Globus pallidus (tissue), 1 donor: Measurements from ENCODE around the gene LSG1.

ENCODE experiments used
- DNase-seq: peaks from one replicate; pipeline ENCODE4 v3.0.0-alpha.2; 2015; ENCODE audit warnings: low spot score

Gene LSG1

DNA sequence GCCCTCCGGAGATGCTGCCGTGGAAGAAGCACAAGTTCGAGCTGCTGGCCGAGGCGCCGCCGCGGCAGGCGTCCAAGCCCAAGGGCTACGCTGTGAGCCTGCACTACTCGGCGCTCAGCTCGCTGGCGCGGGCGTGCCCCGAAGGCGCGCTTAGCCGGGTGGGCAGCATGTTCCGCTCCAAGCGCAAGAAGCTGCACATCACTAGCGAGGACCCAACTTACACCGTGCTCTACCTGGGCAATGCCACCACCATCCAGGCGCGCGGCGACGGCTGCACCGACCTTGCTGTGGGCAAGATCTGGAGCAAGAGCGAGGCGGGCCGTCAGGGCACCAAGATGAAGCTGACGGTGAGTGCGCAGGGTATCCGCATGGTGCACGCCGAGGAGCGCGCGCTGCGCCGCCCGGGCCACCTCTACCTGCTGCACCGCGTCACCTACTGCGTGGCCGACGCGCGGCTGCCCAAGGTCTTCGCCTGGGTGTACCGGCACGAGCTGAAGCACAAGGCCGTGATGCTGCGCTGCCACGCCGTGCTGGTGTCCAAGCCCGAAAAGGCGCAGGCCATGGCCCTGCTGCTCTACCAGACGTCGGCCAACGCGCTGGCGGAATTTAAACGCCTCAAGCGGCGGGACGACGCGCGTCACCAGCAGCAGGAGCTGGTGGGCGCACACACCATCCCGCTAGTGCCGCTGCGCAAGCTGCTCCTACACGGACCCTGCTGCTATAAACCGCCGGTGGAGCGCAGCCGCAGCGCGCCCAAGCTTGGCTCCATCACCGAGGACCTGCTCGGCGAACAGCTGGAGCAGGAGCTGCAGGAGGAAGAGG is 15.0 kb upstream of the LSG1 start:
- DNase-seq, result peak; percentile 33

DNA sequence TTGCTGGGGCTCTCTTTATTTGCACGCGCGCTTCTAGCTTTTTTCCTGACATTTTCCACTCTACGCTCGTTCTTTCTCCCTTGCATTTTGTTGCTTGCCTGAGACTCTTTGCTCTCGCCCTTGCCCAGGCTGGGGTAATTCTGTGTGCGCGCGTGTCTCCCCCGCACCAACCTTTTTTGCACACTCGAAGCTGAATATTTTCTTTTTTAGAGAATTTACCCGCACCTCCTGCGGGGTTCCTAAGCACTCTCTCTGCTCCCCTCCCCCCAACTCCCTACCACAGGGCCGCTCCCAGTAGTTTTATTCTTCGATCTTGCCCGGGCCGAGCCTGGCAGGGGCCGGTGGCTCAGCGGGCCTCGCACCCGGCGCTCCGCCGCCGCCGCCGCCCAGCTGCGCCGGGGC is 14.4 kb upstream of the LSG1 start:
- no peak for DNase-seq

DNA sequence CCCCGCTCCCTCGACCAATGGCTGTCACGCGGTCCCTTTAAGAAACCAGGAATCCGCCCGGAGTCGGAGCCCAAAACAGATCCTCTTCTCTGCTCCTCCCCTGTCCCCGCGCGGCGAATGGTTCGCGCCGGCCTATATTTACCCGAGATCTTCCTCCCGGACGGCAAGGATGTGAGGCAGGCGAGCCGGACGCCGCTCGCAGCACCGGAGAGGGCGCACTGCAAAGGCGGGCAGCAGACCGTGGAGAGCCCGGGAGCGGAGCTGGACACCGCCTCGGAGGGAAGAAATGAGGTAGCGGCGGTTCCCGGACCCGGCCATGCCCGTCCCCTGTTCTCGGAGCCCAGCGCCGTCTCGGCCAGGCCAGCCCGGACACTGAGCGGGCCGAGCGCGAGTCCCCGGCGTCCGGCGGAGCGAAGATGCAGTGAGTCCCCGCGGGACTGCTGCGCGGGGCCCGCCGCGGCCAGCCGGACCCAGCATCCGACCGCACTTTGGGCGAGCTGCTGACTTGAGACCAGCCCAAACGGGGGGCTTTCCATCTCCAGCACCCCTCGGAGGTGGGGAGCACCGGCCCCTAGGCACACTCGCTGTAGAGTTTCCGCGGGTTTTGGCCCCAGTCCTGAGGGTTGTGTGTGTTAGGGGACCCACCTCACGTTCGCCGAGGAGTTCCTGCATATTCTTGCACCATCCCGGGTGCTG is 13.9 kb upstream of the LSG1 start, which contains the start of gene FAM43A:
FAM43A (plus strand) TSS at position 166 of the 696 bp plus-strand sequence. CDS start 944 bp downstream, outside the sequence.
- DNase-seq, result peak; percentile 77

DNA sequence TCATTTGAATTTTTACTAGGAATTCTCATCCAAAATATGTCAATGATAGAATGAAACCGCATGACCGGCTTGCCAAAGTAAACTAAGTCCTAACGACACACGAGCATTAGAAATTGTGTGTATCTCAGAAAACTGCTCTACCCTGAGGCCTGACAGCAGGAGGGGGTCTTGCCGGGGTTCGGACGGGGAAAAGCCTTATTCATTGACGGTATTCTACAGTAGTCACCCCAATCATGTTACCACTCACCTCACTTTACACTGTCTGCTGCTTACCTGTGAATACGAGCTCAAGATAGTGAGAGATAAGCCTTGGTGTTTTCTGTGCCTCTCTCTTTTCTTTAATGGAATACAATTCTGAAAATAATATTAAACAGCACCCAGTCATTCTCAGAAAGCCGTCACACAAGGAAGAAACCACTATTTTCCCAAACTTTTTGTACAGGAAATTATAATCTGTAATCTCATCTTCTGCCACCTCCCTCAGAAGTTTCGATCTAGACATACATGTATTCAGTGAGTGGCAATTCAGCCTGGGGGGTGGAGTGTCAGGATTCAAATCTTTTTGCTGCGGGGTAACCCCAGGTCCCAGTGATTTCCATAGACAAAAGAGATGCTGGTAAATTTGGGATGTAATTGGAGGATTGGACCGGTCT is 13.2 kb upstream of the LSG1 start:
- DNase-seq, result no peak

DNA sequence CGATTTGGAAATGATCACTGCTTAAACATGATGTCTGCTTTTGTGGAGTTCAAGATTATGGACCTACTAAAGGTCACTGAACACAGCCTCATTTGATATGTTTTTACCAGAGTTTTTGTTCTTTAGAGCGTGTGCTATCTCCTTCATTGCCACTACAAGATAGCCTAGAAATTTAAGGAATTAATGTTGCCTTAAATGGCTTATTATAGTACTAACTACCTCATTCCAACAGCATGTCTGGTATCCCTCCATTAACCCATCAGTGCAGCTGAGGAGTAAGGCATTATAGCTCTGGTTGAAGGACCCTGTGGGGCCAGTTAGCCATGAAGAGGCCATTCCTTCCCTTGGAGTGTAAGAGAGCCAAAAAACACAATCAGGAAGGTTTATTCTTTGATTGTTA is 11.4 kb upstream of the LSG1 start:
- DNase-seq, result no peak

DNA sequence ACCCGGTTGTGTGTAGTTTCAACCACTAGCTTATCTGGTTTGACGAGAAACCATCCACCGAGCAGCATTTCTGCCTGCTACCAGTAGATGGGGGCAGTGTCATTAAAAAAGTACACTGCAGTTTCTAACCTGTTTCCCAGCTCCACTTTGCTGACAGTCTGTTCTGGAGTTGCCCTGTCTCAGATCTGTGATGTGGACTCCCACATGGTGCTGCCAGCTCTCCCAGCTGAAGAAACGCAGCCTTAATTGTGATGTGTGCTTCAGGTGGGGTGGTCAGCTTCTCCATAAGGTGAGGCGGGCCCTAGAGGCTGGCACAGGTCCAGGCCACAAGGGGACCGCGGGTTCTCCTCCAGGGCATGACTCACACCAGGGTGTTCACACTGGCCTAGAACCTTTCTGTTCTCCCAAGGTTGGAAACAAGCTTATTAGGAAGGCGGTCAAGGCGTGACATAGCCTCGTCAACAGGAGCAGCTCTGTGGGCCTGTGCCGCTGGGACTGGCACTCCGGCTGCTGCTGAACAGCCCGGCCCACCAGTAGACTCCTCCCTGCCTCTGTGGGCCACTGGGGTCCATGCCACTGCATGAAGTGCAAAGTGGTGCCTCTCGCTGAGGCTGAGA is 10.8 kb upstream of the LSG1 start:
- peak; percentile 81 for DNase-seq

DNA sequence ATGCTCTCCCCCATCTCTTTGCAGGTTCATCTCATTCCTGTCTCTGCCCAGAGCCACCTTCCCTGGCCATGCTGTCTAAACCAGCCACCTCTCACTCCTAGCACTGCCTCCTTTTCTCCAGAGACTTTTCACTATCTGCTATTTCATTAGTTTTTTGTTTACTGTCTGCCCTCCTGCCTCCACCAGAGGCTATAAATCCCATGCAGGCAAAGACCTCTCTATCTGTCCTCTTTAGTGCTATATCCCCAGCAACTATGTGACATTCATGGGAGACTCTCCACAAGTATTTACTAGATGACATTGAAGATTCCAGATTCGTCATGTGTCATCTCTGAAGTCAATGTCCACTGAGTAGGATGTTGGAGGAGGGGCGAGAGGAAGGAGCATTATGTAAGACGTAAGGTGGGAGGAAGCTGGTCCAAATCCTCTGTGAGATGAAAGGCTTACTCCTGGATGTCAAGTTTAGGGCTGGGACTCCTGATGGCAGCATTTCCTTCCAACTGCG is 10.2 kb upstream of the LSG1 start:
- no peak for DNase-seq

DNA sequence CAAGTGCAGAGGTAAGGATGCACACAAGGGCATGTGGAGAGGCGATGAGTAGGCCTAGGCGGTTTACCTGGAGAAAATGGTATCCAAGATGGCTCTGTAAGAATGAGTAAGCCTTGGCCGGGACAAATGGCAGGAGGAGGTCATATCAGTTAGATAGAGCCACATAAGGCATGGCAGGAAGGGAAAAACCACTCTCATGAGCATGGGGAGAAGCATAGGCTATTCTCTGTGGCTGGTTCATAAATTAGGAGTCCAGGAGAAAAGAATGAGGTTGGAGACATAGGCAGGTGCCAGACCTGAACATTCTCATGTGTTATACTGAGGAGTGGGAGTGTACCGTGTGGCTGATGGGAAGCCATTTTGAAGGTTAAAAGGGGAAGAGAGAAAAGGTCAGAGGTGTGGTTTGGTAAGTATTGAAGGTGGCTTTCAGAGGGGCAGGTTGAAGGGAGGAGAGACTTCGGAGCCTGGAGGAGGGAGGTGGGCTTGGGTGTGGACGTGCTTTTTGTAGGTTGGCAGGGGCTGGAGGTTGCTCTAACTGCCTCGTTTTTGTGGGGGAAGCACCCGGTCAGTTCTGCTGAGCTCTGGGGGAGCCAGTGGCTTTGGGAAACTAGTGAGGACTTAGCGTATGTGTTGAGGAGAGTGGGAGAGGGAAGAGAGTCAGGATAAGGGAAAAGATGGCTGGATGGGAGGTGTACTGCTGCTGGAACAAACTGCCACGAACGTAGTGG is 9.1 kb upstream of the LSG1 start:
- DNase-seq, result no peak

DNA sequence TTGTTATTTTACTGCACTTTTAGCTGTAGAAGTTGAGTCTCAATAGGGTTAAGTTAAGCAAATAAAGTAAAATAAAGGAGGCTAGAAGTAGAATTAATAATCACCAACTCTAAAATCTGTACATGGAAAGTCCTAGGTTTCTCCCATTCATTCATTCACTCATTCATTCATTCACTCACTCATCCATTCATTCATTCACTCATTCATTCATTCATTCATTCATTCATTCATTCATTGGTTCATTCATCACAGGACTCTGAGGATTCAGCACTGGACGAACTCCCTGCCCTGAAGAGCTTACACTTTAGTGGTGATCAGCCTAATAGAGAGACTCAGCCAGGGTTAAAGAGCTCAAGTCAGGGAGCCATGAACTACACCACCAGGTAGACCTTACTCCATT is 4.5 kb upstream of the LSG1 start:
- no peak for DNase-seq

DNA sequence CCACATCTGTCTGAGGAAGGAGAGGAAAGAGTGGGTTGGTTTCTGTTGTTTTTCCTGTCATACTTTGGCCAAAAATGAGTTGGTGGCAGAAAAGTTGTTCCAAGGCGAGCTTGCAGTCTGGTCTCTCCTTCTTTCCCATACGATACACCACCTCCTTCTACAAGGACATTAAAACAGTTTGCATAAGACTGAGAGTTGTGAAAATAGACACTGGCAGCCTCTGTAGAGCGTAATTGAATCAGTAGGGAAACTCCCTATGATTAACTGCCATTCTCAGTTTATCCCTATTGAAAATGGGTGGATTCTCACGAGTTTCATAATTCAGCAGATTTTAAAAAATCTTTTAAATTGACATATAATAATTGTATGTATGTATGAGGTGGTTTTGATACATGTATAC is 3.7 kb upstream of the LSG1 start:
- no peak for DNase-seq

DNA sequence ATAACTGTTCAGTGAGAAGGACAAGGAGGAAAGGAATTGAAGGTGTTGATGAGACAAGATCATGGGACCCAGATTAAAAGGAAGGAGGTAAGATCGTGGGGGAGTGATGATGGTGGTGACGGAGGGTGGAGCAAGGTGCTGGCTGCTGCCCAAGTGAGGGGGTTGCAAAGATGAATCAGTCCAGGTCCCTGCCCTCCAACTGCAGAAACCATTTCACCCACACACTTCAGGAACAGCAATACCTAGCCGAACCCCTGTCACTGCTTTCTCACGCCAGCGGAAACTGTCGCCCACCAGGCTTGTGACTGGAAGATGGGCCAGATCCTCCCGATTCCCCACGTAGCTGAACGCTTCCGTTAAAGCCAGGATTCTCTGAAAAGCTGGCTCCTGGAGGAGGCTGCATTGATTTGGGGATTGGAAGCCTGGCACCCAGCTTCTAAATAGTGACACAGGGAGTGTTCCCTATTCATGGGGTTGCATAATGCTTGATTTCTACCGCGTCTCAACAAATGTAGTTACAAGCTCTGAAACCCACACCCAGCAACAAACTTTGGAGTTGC is 3.2 kb upstream of the LSG1 start:
- DNase-seq, result no peak

DNA sequence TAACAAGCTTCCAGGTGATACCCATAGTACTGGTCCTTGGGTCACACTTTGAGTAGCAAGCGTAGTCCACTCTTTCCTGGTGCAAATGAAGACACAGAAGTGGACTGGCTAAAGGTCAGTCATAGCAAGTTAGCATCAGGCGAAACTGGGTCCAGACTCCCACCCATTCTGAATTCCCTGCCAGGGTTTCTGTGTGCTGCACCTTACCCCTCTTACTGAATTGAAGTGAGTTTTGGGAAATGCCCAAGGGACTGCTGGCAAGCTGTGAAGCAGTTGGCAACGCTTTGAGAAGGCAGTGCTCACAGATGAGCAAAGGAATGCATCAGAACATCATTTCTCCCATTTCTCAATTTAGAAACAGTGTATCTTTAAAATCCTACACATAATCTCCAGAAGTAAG is 1.8 kb upstream of the LSG1 start:
- DNase-seq, result no peak

DNA sequence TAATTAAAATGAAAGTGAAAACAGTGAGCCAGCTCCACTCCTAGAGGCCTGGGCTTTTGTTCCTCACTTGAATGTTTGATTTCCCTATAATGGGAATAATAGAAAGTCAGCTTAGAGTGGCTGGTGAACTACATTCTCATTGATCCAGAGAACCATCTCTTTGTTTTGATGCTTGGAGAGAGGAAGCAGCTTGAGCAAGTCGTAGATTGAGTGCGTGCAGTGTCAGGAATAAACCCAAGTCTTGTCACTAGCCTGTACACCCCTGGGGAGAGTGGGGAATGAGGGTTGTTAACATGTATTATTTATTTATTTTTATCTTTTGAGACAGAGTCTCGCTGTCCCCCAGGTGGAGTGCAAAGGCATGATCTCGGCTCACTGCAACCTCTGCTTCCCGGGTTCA is 885 bp upstream of the LSG1 start:
- DNase-seq, result peak; percentile 16

DNA sequence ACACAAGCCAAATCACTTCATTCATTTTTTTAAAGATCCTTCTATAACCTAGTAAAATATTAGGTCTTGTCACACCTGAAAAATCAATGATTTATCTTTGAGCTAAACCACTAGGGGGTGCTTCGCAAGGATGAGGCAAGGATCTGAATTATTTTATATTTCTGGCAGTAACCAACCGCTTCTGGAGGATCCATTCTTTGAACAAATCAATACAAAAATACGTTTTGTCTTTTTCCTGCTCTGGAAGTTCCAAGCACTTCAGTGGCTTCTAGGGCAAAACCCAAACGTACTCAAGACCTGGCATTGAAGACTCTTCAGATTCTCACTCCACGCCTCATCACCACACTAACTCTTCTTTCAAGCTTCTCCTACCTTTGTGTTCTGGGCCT is 486 bp downstream of the LSG1 start:
- DNase-seq, result peak; percentile 29

DNA sequence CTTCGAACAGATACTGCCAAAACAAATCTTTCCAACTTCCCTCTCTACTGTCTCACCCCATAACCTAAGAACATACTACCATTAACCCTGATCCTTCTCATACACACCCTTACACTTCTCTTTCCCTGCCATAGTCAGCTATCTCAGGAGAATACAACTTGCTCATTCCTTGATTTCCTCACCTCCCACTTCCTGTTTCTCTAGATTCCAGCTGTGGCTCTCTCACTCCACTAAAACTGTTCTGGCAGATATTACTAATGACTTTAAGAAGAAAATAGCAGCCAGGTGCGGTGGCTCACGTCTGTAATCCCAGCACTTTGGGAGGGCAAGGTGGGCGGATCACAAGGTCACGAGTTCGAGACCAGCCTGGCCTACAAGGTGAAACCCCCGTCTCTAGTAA is 4.6 kb downstream of the LSG1 start:
- DNase-seq, result no peak

DNA sequence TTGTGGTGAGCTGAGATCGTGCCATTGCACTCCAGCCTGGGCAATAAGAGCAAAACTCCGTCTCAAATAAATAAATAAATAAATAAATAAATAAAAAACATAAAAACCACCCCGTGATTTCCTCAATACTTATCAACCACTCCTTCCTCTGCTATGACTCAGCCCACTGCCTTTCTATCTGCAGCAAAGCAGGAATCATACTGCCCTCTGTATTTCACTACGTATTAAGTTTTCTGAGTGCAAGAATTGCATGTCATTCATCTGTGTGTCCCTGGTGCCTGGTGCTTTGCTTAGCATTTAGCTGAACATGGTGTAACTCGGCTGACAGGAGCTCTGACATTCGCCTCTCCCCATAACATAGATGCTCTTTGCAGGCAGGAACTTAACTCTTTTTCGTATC is 7.1 kb downstream of the LSG1 start:
- DNase-seq, result no peak

DNA sequence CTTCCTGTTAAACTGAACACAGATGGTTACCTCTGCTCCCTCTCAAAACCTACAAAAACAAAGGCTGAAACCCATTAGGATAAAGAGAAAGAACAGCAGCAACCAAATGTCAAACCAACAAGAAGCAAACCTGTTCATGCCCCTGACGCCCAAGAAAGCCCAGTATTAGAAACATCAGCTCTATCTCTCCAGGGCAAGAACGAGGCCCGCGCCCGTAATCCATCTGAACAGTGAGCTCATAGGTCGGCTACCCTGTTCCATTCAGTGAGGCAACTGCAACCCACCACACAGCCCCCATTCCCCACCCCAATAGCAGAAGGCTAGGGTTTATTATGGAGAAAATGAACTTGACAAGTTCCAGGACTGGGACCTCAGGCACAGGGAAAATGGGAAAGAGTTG is 10.0 kb downstream of the LSG1 start:
- DNase-seq, result no peak

DNA sequence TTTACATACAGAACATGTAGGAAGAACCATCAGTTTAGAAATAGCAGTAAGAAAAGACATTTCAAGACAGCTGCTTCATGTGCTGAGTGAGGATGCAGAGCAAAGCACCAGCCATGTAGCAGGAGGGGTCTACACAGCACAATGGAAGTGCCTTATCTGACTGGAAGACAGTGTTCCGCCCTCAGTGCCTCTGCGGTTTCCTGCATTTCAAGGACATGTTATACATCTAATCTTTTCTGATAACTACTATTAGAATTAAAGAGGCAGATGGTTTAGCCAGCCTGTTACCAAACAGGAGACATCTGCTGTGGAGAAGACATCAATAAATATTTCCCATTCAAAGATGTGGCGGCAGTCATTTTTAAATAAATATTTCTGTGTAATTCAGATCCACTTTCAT is 10.6 kb downstream of the LSG1 start:
- no peak for DNase-seq

DNA sequence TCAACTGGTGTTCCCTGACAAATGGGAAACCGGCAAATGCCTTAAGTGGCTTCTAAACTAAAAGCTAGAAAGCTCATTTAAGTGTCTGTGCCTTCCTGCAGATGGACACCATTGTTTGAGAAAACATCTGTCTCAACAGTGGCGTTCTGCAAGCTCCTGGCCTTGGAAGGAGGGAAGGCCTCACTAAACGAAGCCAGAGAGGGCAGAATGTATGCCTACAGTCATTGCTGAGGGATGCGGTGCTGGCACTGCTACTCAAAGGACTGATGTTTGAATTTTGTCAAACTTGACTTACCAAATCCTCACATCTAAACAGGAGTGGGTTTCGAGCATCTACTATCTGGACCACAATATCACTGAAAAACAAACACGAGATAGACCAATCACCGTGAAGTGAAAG is 12.2 kb downstream of the LSG1 start:
- DNase-seq, result no peak

DNA sequence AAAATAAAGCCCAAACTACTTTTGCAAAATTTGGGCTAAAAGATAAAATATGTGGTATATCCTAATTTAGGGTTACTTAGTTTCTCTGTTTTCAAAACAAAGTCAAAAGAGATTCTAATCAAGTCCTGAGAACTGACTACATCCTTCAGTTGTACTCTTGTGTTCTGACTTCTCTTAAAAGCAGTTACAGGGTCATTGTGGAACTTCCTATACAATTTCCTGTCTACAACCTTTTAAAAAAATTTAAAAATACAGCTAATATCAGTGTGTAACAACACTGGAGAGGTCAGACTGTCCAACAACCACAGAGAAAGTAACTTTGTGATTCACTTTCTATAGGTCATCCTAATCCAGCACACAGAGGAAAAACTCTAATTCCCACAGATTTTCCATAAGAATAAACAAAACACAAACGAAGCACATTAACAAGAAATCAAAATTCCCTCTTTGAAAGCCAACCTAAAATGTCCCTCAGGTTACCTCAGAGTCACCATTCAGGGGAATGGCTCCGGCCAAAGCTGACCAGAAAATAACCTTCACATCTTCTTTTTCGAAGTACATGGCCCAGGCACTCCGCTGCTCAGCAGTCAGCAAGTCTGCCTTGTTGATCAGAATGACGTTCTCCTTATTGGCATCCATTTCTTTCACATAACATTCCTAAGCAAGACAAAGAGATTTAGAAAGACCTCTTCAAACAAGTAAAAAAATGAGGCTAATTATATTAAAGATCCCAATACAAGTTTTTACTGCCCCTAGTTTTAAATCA is 13.3 kb downstream of the LSG1 start:
- DNase-seq, result no peak

DNA sequence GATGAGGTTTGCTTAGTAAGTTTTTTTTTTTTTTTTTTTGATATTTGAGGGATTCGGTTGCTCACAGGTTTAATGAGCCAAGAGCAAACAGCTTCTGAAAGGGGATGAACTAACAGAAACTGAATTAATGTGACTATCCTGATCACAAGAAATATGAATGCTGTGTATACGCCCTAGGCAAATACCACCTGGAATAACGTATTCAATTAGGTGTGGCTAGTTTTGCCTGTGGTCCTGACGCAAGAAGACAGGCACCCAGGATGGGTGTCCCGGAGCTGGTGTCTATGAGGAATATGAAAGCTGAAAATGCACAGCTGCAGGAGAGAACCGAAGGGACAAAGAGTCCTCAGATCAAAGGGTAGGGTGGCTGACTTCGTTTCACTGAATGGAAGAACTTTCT is 14.6 kb downstream of the LSG1 start:
- DNase-seq, result no peak
